HepG2 (cell line): Measurements from ENCODE around the gene IRF6. TPM values are rescaled to one million over a fixed set of nuclear protein-coding genes. Genes with fewer than 3 reads are reported as not detected.

Experiments used
- ATAC-seq: fragments of 200-7000 bp; cut with Tn5 transposase; 3 replicates; pipeline ENCODE4 v1.9.1; 2020; ENCODE audit warnings: mild to moderate bottlenecking, moderate library complexity
- BruUV-seq: library from RNA; stranded (reverse); fragments of 400-500 nt; replicated peaks from 2 replicates; lab custom pipeline; 2021; lab: Mats Ljungman, UMichigan
- CTCF ChIA-PET: fragments of 300-600 bp; formaldehyde crosslinking; extraction: SDS; loops from one replicate; lab custom pipeline; 2021; ENCODE audit warnings: low total read pairs, inconsistent platforms, low intra/inter-chr PET ratio; lab: Yijun Ruan, JAX
- POLR2A ChIA-PET: fragments of 350-600 bp; sonication (Branson Sonifier 250); formaldehyde crosslinking; loops from one replicate; lab custom pipeline; 2020; ENCODE audit warnings: antibody characterized with exemption, inconsistent platforms; lab: Yijun Ruan, JAX
- DNase-seq: peaks from one replicate; pipeline ENCODE4 v3.0.0-alpha.2; 2015; ENCODE audit warnings: low spot score
- FAIRE-seq: peaks from 3 replicates; lab custom pipeline; 2011; peaks lifted over from hg19 to GRCh38; lab: Jason Lieb, UNC
- H2AFZ ChIP-seq: one replicate; pipeline ENCODE4 v1.6.1; 2011; ENCODE audit warnings: low read length, inconsistent platforms
- H3K27ac ChIP-seq: fragments of 300-600 bp; 3 replicates; pipeline ENCODE4 v1.8.0; 2011; ENCODE audit warnings: mixed run types, mild to moderate bottlenecking, mixed read lengths, low read length, inconsistent platforms; ENCODE audit not compliant: insufficient read depth; ENCODE audit errors: extremely low read length
- H3K27me3 ChIP-seq, 2 experiments: fragments of 200-600 bp in 1 of 2; 2 replicates in 1 of 2; 3 replicates in 1 of 2; pipeline versions ENCODE4 v1.6.0 to v1.8.0; 2011; ENCODE audit warnings: low read length in 2 of 2, mild to moderate bottlenecking in 2 of 2, moderate library complexity in 2 of 2, inconsistent platforms in 1 of 2; ENCODE audit not compliant: insufficient read depth in 2 of 2, control insufficient read depth in 1 of 2
- H3K36me3 ChIP-seq, 2 experiments: fragments of 200-600 bp in 1 of 2; replicated peaks in 1 of 2; 2 replicates in 1 of 2; 3 replicates in 1 of 2; pipeline versions ENCODE4 v1.5.1 to v1.8.0; 2011; ENCODE audit warnings: low read length in 2 of 2, inconsistent platforms in 1 of 2; ENCODE audit not compliant: insufficient read depth in 2 of 2, control insufficient read depth in 1 of 2
- H3K4me1 ChIP-seq: 2 replicates; pipeline ENCODE4 v1.5.1; 2012; ENCODE audit warnings: low read length, inconsistent platforms; ENCODE audit not compliant: insufficient read depth
- H3K4me2 ChIP-seq: 2 replicates; pipeline ENCODE4 v1.6.0; 2011; ENCODE audit warnings: low read depth, low read length, inconsistent platforms
- H3K4me3 ChIP-seq, 3 experiments: fragments of 200-600 bp in 1 of 3; sonication (generic), shearing (Covaris generic) in 1 of 3; replicated peaks in 1 of 3; 2 replicates each; pipeline ENCODE4 v1.5.1; 2011 to 2016; ENCODE audit warnings: low read length in 3 of 3, inconsistent platforms in 2 of 3, low read depth in 2 of 3, mild to moderate bottlenecking in 2 of 3, control low read depth in 1 of 3, mixed read lengths in 1 of 3; ENCODE audit not compliant: insufficient read depth in 1 of 3
- H3K79me2 ChIP-seq: one replicate; pipeline ENCODE4 v1.6.1; 2011; ENCODE audit warnings: low read length, inconsistent platforms; ENCODE audit not compliant: insufficient read depth
- H3K9ac ChIP-seq: 2 replicates; pipeline ENCODE4 v1.6.0; 2011; ENCODE audit warnings: mild to moderate bottlenecking, low read depth, low read length, inconsistent platforms; ENCODE audit not compliant: insufficient read depth
- H3K9me3 ChIP-seq: 2 replicates; pipeline ENCODE4 v1.5.1; 2012; ENCODE audit warnings: mild to moderate bottlenecking, low read length
- H4K20me1 ChIP-seq: 2 replicates; pipeline ENCODE4 v1.6.0; 2011; ENCODE audit warnings: inconsistent platforms, mild to moderate bottlenecking, low read length, moderate library complexity; ENCODE audit not compliant: insufficient read depth
- CEBPG ChIP-seq: IDR thresholded peaks from 2 replicates; pipeline ENCODE4 v1.6.1; 2016
- ELK4 ChIP-seq: sonication (generic); formaldehyde crosslinking; IDR thresholded peaks from 2 replicates; pipeline ENCODE4 v1.9.0; 2021; ENCODE audit warnings: missing genetic modification reagents, borderline replicate concordance
- ISL2 ChIP-seq: sonication (generic); formaldehyde crosslinking; IDR thresholded peaks from 2 replicates; pipeline ENCODE4 v1.5.0; 2020; ENCODE audit warnings: missing genetic modification reagents
- KLF15 ChIP-seq: sonication (generic); formaldehyde crosslinking; IDR thresholded peaks from 2 replicates; pipeline ENCODE4 v1.8.1; 2023; ENCODE audit warnings: borderline replicate concordance, mild to moderate bottlenecking, inconsistent platforms, missing genetic modification reagents, mixed read lengths
- MXI1 ChIP-seq: IDR thresholded peaks from 3 replicates; pipeline ENCODE4 v1.6.1; 2012; ENCODE audit warnings: low read depth, low read length, inconsistent platforms, borderline replicate concordance
- NAIF1 ChIP-seq: sonication (generic); formaldehyde crosslinking; IDR thresholded peaks from 2 replicates; pipeline ENCODE4 v1.5.0; 2020; ENCODE audit warnings: mild to moderate bottlenecking, missing genetic modification reagents, borderline replicate concordance
- NFRKB ChIP-seq: fragments of 450-650 bp; IDR thresholded peaks from 2 replicates; pipeline ENCODE4 v1.6.1; 2017
- PHF8 ChIP-seq: sonication (generic); formaldehyde crosslinking; IDR thresholded peaks from 2 replicates; pipeline ENCODE4 v1.5.0; 2020; ENCODE audit warnings: missing genetic modification reagents
- RFX3 ChIP-seq: IDR thresholded peaks from 2 replicates; pipeline ENCODE4 v1.6.1; 2016; ENCODE audit warnings: missing biosample characterization, missing genetic modification reagents
- RFX5 ChIP-seq: IDR thresholded peaks from 2 replicates; pipeline ENCODE4 v1.6.1; 2011; ENCODE audit warnings: low read depth, low read length, improper control_type of control experiment
- ZFP36L2 ChIP-seq: sonication (generic); formaldehyde crosslinking; IDR thresholded peaks from 2 replicates; pipeline ENCODE4 v1.4.0; 2020; ENCODE audit warnings: missing genetic modification reagents
- ZNF160 ChIP-seq: sonication (generic); formaldehyde crosslinking; IDR thresholded peaks from 2 replicates; pipeline ENCODE4 v1.8.0; 2022; ENCODE audit warnings: mild to moderate bottlenecking, inconsistent platforms, missing genetic modification reagents
- ZNF225 ChIP-seq: sonication (generic); formaldehyde crosslinking; IDR thresholded peaks from 2 replicates; pipeline ENCODE4 v1.4.0; 2020; ENCODE audit warnings: mild to moderate bottlenecking, missing genetic modification reagents
- ZNF512 ChIP-seq: sonication (generic); formaldehyde crosslinking; IDR thresholded peaks from 2 replicates; pipeline ENCODE4 v1.4.0; 2020; ENCODE audit warnings: mild to moderate bottlenecking, missing genetic modification reagents
- ZNF687 ChIP-seq: sonication (generic); formaldehyde crosslinking; IDR thresholded peaks from 2 replicates; pipeline ENCODE4 v1.5.1; 2020; ENCODE audit warnings: mild to moderate bottlenecking, missing genetic modification reagents, moderate library complexity
- WGBS: methylation state at CpG from one replicate; pipeline ENCODE4 v1.1.6; 2017; ENCODE audit warnings: low lambda C conversion rate; 5-methylcytosine and 5-hydroxymethylcytosine counted together
- in situ Hi-C: cut with HindIII; loops from 2 replicates; pipeline ENCODE4 v1.10.0; 2017; ENCODE audit warnings: low pct_unique_long_range_greater_than_20kb; ENCODE audit not compliant: extremely low pct_ligation_motif_present
- intact Hi-C: fragments of 100-400 bp; cut with micrococcal nuclease; formaldehyde crosslinking; loops from one replicate; pipeline ENCODE4 v1.10.0; 2022; ENCODE audit not compliant: unreplicated experiment
- polyA plus RNA-seq, 8 experiments: library from polyadenylated mRNA; depleted of rRNA in 3 of 8; stranded (reverse) in 7 of 8; unstranded in 1 of 8; fragments of >200 nt; fragmentation: Illumina TruSeq in 4 of 8; extraction: Trizol in 4 of 8; gene quantifications; 2 replicates each; pipeline versions ENCODE4 v1.2.1 to v1.2.3, GENCODE V29; 2011 to 2016; ENCODE audit warnings: low read depth in 4 of 8, missing spikeins in 1 of 8, mixed read lengths in 1 of 8; ENCODE audit not compliant: insufficient read depth in 1 of 8
- total RNA-seq, 5 experiments: library from RNA; depleted of rRNA; stranded (reverse); fragments of >200 nt; fragmentation: Illumina TruSeq; extraction: Trizol; gene quantifications; 2 replicates each; pipeline ENCODE4 v1.2.3, GENCODE V29; 2016; ENCODE audit warnings: low read depth in 1 of 5

The IRF6 gene
- total and polyA plus RNA-seq, 2 of the 13 experiments (the other 11 are each of a cell fraction or from before 2014, with no cell fraction given) = 0.02 TPM; not detected in 1

- Histone ChIP-seq H3K36me3 (no peaks in the 10 kb centered on the region), H3K4me1 (peaks cover 15% of the 10 kb centered on the region), H3K9ac (no peak overlapping the region), H3K9me3 (no peaks in the 10 kb centered on the region), H3K4me2 (no peak overlapping the region)
- intact Hi-C loops (loop anchor here (2.0 kb wide), 1 partner anchor 41 kb away; the partner anchor contains the start of gene UTP25), in situ Hi-C loops (no loop called here)
- no peak for ATAC-seq
- TF ChIP-seq ISL2 (CRISPR knock-in tag) = no peak
- TF ChIP-seq RFX5 = no peak
- no peak for TF ChIP-seq MXI1
- TF ChIP-seq RFX3 (CRISPR knock-in tag) = no peak
- no peak for TF ChIP-seq NAIF1
- no peak for TF ChIP-seq ZNF687 (CRISPR knock-in tag)
- no peak for TF ChIP-seq ZNF512 (CRISPR knock-in tag)
- no peak for TF ChIP-seq ELK4 (CRISPR knock-in tag)
- TF ChIP-seq ZFP36L2 (CRISPR knock-in tag) = no peak
- TF ChIP-seq ZNF160 (CRISPR knock-in tag) = no peak
- no peak for TF ChIP-seq KLF15 (CRISPR knock-in tag)
- no peak for TF ChIP-seq PHF8 (CRISPR knock-in tag)
- no peak for TF ChIP-seq ZNF225
- no peak for TF ChIP-seq CEBPG
- TF ChIP-seq NFRKB = no peak
- TF ChIP-seq, all 625 proteins: peak for 0
- CTCF ChIA-PET = no interaction called here
- POLR2A ChIA-PET = no interaction called here
- DNase-seq = no peak
- no peaks in the 10 kb centered on the region for H3K79me2 ChIP-seq
- no TSS peak for BruUV-seq
- H3K27ac ChIP-seq = no peak overlapping the region
- peaks cover 0 to 3% of the 10 kb centered on the region in 2 experiments; a peak in 1 of 5 replicates for H3K27me3 ChIP-seq
- H3K4me3 ChIP-seq = no peak overlapping the region
- no peak overlapping the region for H2AFZ ChIP-seq
- no peak for FAIRE-seq
- 42% methylated on average over 4 of the region's 4 CpGs for WGBS
- H4K20me1 ChIP-seq = no peaks in the 10 kb centered on the region
Observed at GRCh38 chr1:209785592-209785991, 20.4 kb downstream of the IRF6 start.
